Stimulated activated CD8-positive, alpha-beta memory T cell treated with anti-CD3 and anti-CD28 coated beads, Interleukin-12 subunit alpha, Interleukin-12 subunit beta, amount 100 ng/mL, for 24 hours (primary cell): ENCODE measurements around the gene MCC.

ENCODE experiments used
- DNase-seq: peaks from one replicate; pipeline ENCODE4 v3.0.0-alpha.2; 2020; ENCODE audit errors: extremely low read depth

The MCC gene

GRCh38 chr5:113223831-113224604 lies 264.2 kb downstream of the MCC start:
- no peak for DNase-seq

GRCh38 chr5:113223315-113223714 lies 264.9 kb downstream of the MCC start:
- no peak for DNase-seq

- no peak for DNase-seq
These were observed 266.7 kb downstream of the MCC start for GRCh38 chr5:113221294-113222176.

GRCh38 chr5:113219695-113220094 lies 268.6 kb downstream of the MCC start:
- no peak for DNase-seq

GRCh38 chr5:113218906-113219517 lies 269.2 kb downstream of the MCC start:
- no peak for DNase-seq

GRCh38 chr5:113218200-113218599 lies 270.1 kb downstream of the MCC start:
- DNase-seq: no peak

- DNase-seq: no peak
These were observed 270.6 kb downstream of the MCC start for GRCh38 chr5:113217619-113218184.

- no peak for DNase-seq
These were observed 271.7 kb downstream of the MCC start for GRCh38 chr5:113216545-113216944.

GRCh38 chr5:113215401-113216060 lies 272.7 kb downstream of the MCC start:
- DNase-seq: no peak

- DNase-seq: no peak
These were observed 273.5 kb downstream of the MCC start for GRCh38 chr5:113214606-113215323.

GRCh38 chr5:113213551-113214425 lies 274.5 kb downstream of the MCC start:
- DNase-seq: no peak

- DNase-seq: no peak
These were observed 275.9 kb downstream of the MCC start for GRCh38 chr5:113212244-113212920.

- DNase-seq: no peak
These were observed 278.8 kb downstream of the MCC start for GRCh38 chr5:113209498-113209897.

GRCh38 chr5:113205807-113206206 lies 282.4 kb downstream of the MCC start:
- no peak for DNase-seq

- DNase-seq: no peak
These were observed 282.9 kb downstream of the MCC start for GRCh38 chr5:113205323-113205722.

- no peak for DNase-seq
These were observed 283.6 kb downstream of the MCC start for GRCh38 chr5:113204525-113205161.

GRCh38 chr5:113203916-113204315 lies 284.3 kb downstream of the MCC start:
- no peak for DNase-seq

GRCh38 chr5:113202746-113203716 lies 285.2 kb downstream of the MCC start:
- DNase-seq: no peak
